NCI-H2107 (cell line): ENCODE data around the gene RGS7BP.

Experiments
- DNase-seq: peaks from one replicate; lab custom pipeline; 2025; lab: John Stamatoyannopoulos, UW

RGS7BP gene

DNA sequence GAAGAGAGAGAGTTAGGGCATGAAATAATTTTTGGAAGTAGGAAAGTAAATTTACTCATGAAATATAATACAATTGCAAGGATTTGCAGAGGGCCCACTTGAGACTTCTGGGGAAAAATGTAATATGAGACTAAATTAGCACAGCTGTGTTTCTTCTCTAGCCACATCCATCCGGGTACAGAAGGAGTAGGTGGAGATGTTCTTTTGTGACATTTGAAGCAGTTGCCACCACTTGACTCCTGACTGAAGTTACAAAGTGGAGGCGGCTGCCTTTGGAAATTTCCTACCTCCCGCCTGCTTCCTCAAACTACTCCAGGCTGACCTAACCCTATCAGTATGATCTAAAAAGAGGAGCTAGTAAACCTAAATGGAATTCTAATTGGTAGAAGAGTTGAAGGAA, 126.4 kb downstream of the RGS7BP start:
- peak; percentile 27 for DNase-seq

GRCh38 chr5:64634997-64635686, 129.3 kb downstream of the RGS7BP start:
- no peak for DNase-seq

DNA sequence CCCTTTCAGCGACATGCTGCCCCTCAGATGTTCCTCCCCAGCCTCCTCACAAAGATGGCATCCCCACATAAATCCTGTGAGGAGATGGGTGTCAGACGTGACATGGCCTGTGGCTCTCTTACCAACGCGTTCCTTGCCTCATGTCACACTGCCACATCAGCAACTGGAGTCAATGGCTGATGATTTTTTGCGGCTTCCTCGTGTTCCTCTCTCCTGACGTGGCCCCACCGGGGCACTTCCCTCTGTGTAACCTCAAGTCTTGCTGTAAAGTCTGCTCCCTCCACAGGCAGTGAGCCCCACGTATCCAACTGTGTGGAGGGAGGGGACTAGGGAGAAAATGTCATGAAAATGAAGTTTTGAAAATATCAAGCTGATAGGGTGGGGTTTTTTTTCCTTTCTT, 131.3 kb downstream of the RGS7BP start:
- DNase-seq, result no peak

DNA sequence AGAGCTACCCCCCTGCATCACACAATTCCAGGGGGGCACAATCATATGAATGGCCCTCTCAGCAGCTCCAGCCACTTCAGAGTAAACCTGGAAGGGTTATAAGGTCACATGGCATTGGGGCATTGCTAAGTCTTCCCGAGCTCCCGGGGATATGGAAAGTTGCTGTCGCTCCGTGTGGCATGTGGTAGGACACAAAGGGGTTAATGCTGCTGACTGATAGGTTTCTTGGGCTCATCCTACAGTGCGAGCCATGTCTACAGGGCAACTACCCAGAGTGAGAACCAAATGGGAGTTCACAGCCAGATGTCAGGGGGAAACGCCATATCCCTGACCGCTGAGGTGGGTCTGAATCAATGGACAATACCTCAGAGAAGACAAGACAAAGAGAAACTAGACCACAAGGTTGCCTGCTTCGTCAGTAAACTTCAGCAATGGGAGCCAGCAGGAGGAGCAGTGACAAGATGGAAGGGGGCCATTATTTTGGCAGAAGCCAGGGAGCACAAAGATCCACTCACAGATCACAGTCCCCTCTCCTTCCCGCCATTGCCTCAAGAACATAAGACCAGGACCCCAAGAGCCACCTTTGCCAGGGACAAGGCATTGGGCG, 132.1 kb downstream of the RGS7BP start:
- no peak for DNase-seq

DNA sequence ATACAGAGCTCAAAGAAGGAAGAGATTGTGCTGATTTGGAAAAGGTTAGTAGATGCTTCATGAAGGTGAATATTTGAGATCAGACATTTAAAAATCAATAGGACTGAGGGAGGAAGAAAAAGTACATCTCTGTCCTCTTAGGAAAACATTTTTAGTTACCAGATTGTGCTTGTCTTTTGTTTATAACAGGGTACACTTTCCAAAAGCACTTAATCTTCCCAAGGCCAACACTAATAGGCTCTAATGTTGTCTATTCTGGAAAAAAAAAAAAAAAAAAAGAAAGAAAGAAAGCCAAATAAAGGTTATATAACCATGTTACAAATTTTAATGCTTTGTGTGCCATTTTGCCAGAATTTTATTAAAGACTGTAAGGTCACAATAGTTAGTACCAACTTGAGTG, 139.0 kb downstream of the RGS7BP start:
- no peak for DNase-seq

GRCh38 chr5:64646169-64646568, 140.4 kb downstream of the RGS7BP start:
- DNase-seq, result no peak

DNA sequence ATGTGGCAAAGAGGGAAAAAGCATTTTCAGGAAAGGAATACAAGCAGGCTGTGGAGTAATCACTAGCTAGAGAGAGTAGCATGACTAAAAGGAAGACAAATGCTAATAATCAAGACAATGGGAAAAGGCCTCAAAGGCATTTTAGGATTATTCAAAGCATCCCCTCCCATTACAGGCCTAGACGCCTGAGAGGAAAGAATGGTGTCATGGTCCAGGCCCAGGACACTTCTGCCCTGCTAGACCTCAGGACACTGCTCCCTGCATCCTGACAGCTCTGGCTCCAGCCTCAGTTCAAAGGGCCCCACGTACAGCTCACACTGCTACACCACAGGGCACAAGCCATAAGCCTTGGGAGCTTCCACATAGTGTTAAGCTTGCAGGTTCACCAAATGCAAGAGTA, 143.7 kb downstream of the RGS7BP start:
- DNase-seq, result no peak

DNA sequence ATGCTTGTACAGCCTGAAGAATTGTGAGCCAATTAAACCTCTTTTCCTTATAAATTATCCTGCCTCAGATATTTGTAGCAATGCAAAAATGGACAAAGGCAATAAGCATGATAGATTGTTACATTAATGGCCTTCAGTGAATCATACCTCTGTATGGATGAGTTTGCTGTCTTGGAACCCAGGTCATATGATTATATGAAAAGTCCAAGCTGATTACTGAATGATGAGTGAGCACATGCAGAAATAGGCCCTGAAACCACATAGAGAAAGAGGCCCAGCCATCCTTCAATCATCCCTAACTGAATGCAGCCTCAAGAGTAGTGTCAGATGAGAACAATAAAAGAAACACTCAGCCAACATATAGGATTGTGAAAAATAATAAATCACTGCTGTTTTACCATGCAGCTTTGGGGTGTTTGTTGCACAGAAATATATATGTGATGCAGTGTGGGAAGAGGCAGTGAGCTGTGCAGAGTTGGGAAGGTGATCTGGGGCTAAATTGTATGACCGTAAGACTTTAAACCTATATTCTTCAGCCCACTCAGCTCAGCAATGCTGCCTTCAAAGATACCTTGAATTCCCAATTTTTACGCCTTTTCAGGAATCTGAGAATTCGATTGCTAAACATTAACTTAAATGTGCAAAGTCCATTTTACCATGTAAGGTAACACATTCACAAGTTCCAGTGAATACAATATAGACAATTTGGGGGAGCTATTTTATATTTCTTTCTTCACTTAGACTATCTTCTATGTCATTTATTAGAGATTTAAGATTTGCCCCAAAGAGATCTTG, 148.1 kb downstream of the RGS7BP start:
- DNase-seq, result no peak

GRCh38 chr5:64654561-64654938, 148.7 kb downstream of the RGS7BP start:
- no peak for DNase-seq

GRCh38 chr5:64655596-64655995, 149.8 kb downstream of the RGS7BP start:
- DNase-seq, result no peak

DNA sequence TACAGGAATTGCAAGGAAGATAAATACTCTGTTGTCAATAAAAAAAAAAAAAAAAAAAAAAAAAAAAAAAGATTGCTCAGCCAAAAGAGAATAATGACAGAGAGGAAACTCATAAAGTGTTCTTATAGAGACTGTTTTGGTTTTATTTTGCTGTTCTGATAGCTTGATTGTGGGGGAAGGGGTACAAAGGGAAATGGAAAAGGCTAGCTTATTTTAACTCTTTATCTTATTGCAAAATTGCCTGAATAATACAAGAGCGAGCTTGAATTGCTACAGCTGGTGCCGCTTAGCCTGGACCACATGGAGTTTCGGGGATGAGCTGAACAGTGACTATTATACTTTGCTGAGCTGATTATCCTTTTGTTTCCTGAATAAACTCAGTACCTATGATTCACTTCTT, 153.5 kb downstream of the RGS7BP start:
- no peak for DNase-seq
